22Rv1 (cell line): Measurements from ENCODE around the gene RGS3.

ENCODE experiments used
- CTCF ChIP-seq: fragments of 450-650 bp; IDR thresholded peaks from 2 replicates; pipeline ENCODE4 v1.5.1; 2017; ENCODE audit warnings: mild to moderate bottlenecking
- ZFX ChIP-seq: fragments of 450-650 bp; IDR thresholded peaks from 2 replicates; pipeline ENCODE4 v1.6.1; 2017; ENCODE audit warnings: antibody characterized with exemption, borderline replicate concordance

- TF ChIP-seq CTCF (no peak), ZFX (no peak)
Measured at GRCh38 chr9:113641100-113641885, 177.8 kb downstream of the RGS3 start.
